ENCODE results near the gene ADH7. TPM values are rescaled to one million over a fixed set of nuclear protein-coding genes. Genes with fewer than 3 reads are reported as not detected.
"Not testable (repeated sequence)": the region's sequence is repeated elsewhere in the genome, so short reads cannot be mapped to it uniquely, and the experiment has no call there.

The ADH7 gene
- total and polyA plus RNA-seq, 9 donors: not detected

GRCh38 chr4:99437723-99438404 lies 2.7 kb upstream of the ADH7 start:
- no peak overlapping the region for H3K27ac ChIP-seq
- WGBS, 3 donors: 55 to 63% (median 62%) methylated on average over 5 of the region's 5 CpGs

GRCh38 chr4:99436976-99437722 lies 2.0 kb upstream of the ADH7 start:
- no peaks in the 10 kb centered on the region for H3K9me3 ChIP-seq

More at GRCh38 chr4:99437723-99438404, 2.7 kb upstream of the ADH7 start:
- H3K27me3 ChIP-seq: no peaks in the 10 kb centered on the region
- H3K36me3 ChIP-seq: no peaks in the 10 kb centered on the region
- DNase-seq: no peak
- no peaks in the 10 kb centered on the region for H3K9me3 ChIP-seq
- peaks cover 5% of the 10 kb centered on the region for H3K4me1 ChIP-seq (ENCODE audit: insufficient read depth)
- TF ChIP-seq EP300 (IDR thresholded peaks at IDR 0.05): no peak
- no peak overlapping the region for H3K4me3 ChIP-seq
- intact Hi-C loops (cut with DNase I): no loop called here

GRCh38 chr4:99436462-99436861 lies 1.3 kb upstream of the ADH7 start:
- H3K27ac ChIP-seq: no peak overlapping the region
- DNase-seq: no peak
- WGBS, 3 donors: 79 to 82% (median 82%) methylated on average over 2 of the region's 2 CpGs
- intact Hi-C loops (cut with DNase I): no loop called here
- H3K27me3 ChIP-seq: no peaks in the 10 kb centered on the region
- no peak overlapping the region for H3K4me3 ChIP-seq
- TF ChIP-seq CTCF (IDR thresholded peaks at IDR 0.05) (no peak), POLR2A (IDR thresholded peaks at IDR 0.05) (no peak)
- H3K4me1 ChIP-seq (ENCODE audit: insufficient read depth): peaks cover 5% of the 10 kb centered on the region
- H3K36me3 ChIP-seq: no peaks in the 10 kb centered on the region
- H3K9me3 ChIP-seq: no peaks in the 10 kb centered on the region

More at GRCh38 chr4:99436976-99437722, 2.0 kb upstream of the ADH7 start:
- Histone ChIP-seq H3K27ac (no peak overlapping the region), H3K4me3 (no peak overlapping the region), H3K4me1 (ENCODE audit: insufficient read depth) (peaks cover 5% of the 10 kb centered on the region), H3K27me3 (no peaks in the 10 kb centered on the region), H3K36me3 (no peaks in the 10 kb centered on the region)
- 93 to 98% (median 95%) methylated on average over 3 of the region's 3 CpGs for WGBS, 3 donors
- DNase-seq: no peak
- intact Hi-C loops (cut with DNase I): no loop called here
- TF ChIP-seq POLR2A (IDR thresholded peaks at IDR 0.05) (no peak), EP300 (IDR thresholded peaks at IDR 0.05) (no peak), CTCF (IDR thresholded peaks at IDR 0.05) (no peak)

- Histone ChIP-seq H3K9me3 (no peaks in the 10 kb centered on the region), H3K4me3 (no peak overlapping the region), H3K27ac (no peak overlapping the region), H3K27me3 (no peaks in the 10 kb centered on the region), H3K4me1 (ENCODE audit: insufficient read depth) (no peaks in the 10 kb centered on the region), H3K36me3 (no peaks in the 10 kb centered on the region)
- intact Hi-C loops (cut with DNase I): no loop called here
- DNase-seq: no peak
- TF ChIP-seq EP300 (IDR thresholded peaks at IDR 0.05): no peak
- no peak for TF ChIP-seq CTCF (IDR thresholded peaks at IDR 0.05)
- no peak for TF ChIP-seq POLR2A (IDR thresholded peaks at IDR 0.05)
Observed at GRCh38 chr4:99430106-99430505, 5.0 kb downstream of the ADH7 start.

- no peaks in the 10 kb centered on the region for H3K4me1 ChIP-seq (ENCODE audit: insufficient read depth)
- H3K27me3 ChIP-seq: no peaks in the 10 kb centered on the region
- 73 to 84% (median 84%) methylated on average over 2 of the region's 2 CpGs for WGBS, 3 donors
- DNase-seq: no peak
- intact Hi-C loops (cut with DNase I): no loop called here
- no peak overlapping the region for H3K27ac ChIP-seq
- H3K4me3 ChIP-seq: no peak overlapping the region
- H3K9me3 ChIP-seq: no peaks in the 10 kb centered on the region
- TF ChIP-seq CTCF (IDR thresholded peaks at IDR 0.05): no peak
- TF ChIP-seq POLR2A (IDR thresholded peaks at IDR 0.05): no peak
- no peak for TF ChIP-seq EP300 (IDR thresholded peaks at IDR 0.05)
- H3K36me3 ChIP-seq: no peaks in the 10 kb centered on the region
Observed at GRCh38 chr4:99417125-99417524, 18.0 kb downstream of the ADH7 start.

GRCh38 chr4:99415762-99416161 lies 19.4 kb downstream of the ADH7 start:
- H3K27ac ChIP-seq; H3K36me3 ChIP-seq; H3K27me3 ChIP-seq; H3K4me1 ChIP-seq (ENCODE audit: insufficient read depth); DNase-seq; intact Hi-C loops (cut with DNase I); H3K4me3 ChIP-seq; H3K9me3 ChIP-seq: not testable (repeated sequence)
- 51 to 64% (median 56%) methylated on average over 8 of the region's 8 CpGs for WGBS, 3 donors

GRCh38 chr4:99414902-99415301 lies 20.2 kb downstream of the ADH7 start:
- 87 to 94% (median 92%) methylated on average over 3 of the region's 3 CpGs for WGBS, 3 donors
- H3K4me1 ChIP-seq (ENCODE audit: insufficient read depth); DNase-seq; H3K36me3 ChIP-seq; intact Hi-C loops (cut with DNase I); H3K27me3 ChIP-seq; H3K4me3 ChIP-seq; H3K9me3 ChIP-seq; H3K27ac ChIP-seq: not testable (repeated sequence)

Data from ovary (tissue), 9 donors.